CD4-positive, alpha-beta T cell treated with Interleukin-4 for 4 hours (primary cell): ENCODE measurements around the gene OTOF.

ENCODE experiments used
- DNase-seq: peaks from one replicate; pipeline ENCODE4 v3.0.0-alpha.2; 2020

Gene OTOF

GRCh38 chr2:26449278-26450030, 28.5 kb downstream of the OTOF start:
- DNase-seq: no peak

- no peak for DNase-seq
These were observed 29.3 kb downstream of the OTOF start for GRCh38 chr2:26448651-26449050.

- no peak for DNase-seq
These were observed 33.7 kb downstream of the OTOF start for GRCh38 chr2:26444236-26444635.

- no peak for DNase-seq
These were observed 35.2 kb downstream of the OTOF start for GRCh38 chr2:26442707-26443106.

GRCh38 chr2:26442301-26442700, 35.6 kb downstream of the OTOF start:
- no peak for DNase-seq

- no peak for DNase-seq
These were observed 39.0 kb downstream of the OTOF start for GRCh38 chr2:26438926-26439325.

GRCh38 chr2:26438526-26438925, 39.4 kb downstream of the OTOF start:
- DNase-seq: no peak

- no peak for DNase-seq
These were observed 42.8 kb downstream of the OTOF start for GRCh38 chr2:26435106-26435505.

GRCh38 chr2:26432859-26433258, 45.1 kb downstream of the OTOF start:
- no peak for DNase-seq

GRCh38 chr2:26432363-26432762, 45.6 kb downstream of the OTOF start:
- no peak for DNase-seq

GRCh38 chr2:26430826-26431225, 47.1 kb downstream of the OTOF start:
- DNase-seq: no peak

GRCh38 chr2:26429779-26430578, 47.9 kb downstream of the OTOF start:
- DNase-seq: no peak

GRCh38 chr2:26428846-26429245, 49.1 kb downstream of the OTOF start:
- no peak for DNase-seq

- DNase-seq: no peak
These were observed 53.7 kb downstream of the OTOF start for GRCh38 chr2:26424221-26424620.

GRCh38 chr2:26423750-26424149, 54.2 kb downstream of the OTOF start:
- no peak for DNase-seq

GRCh38 chr2:26422947-26423629, 54.8 kb downstream of the OTOF start:
- DNase-seq: no peak

- no peak for DNase-seq
These were observed 56.0 kb downstream of the OTOF start for GRCh38 chr2:26421961-26422360.

- DNase-seq: no peak
These were observed 63.6 kb downstream of the OTOF start for GRCh38 chr2:26414311-26414710.

- peak; percentile 3 for DNase-seq
These were observed 65.7 kb downstream of the OTOF start for GRCh38 chr2:26412091-26412673.

- no peak for DNase-seq
These were observed 66.5 kb downstream of the OTOF start for GRCh38 chr2:26411419-26411818.

- no peak for DNase-seq
These were observed 67.1 kb downstream of the OTOF start for GRCh38 chr2:26410764-26411243.

GRCh38 chr2:26409785-26410184, 68.1 kb downstream of the OTOF start:
- DNase-seq: no peak

- DNase-seq: no peak
These were observed 70.4 kb downstream of the OTOF start for GRCh38 chr2:26407526-26407925.
